NB4 (cell line): Measurements from ENCODE around the gene AMPH.
A peak's percentile ranks its signal among the peaks of the same experiment; 100 is the strongest.

Experiments used
- DNase-seq: peaks from one replicate; pipeline ENCODE4 v3.0.0; 2010; ENCODE audit warnings: low read depth
- H3K4me3 ChIP-seq: one replicate; pipeline ENCODE4 v1.5.1; 2011; ENCODE audit warnings: mild to moderate bottlenecking, low read depth, low read length, moderate library complexity
- CTCF ChIP-seq: IDR thresholded peaks from one replicate; pipeline ENCODE4 v1.5.1; 2012; ENCODE audit warnings: low read depth, low read length
- MAX ChIP-seq: IDR thresholded peaks from 2 replicates; pipeline ENCODE4 v1.6.1; 2011; ENCODE audit warnings: low read depth, low read length
- MYC ChIP-seq: IDR thresholded peaks from 2 replicates; pipeline ENCODE4 v1.6.1; 2011; ENCODE audit warnings: low read depth, low read length
- POLR2A ChIP-seq: IDR thresholded peaks from 2 replicates; pipeline ENCODE4 v1.6.1; 2011; ENCODE audit warnings: mild to moderate bottlenecking; ENCODE audit not compliant: insufficient read length; ENCODE audit errors: extremely low read depth

AMPH gene

GRCh38 chr7:38659931-38660330 is 28.8 kb upstream of the AMPH start:
- no peak overlapping the region for H3K4me3 ChIP-seq
- TF ChIP-seq CTCF: no peak
- TF ChIP-seq MYC: no peak
- no peak for TF ChIP-seq MAX
- no peak for TF ChIP-seq POLR2A
- no peak for DNase-seq

GRCh38 chr7:38658921-38659320 is 27.7 kb upstream of the AMPH start:
- peak; percentile 38 for DNase-seq
- TF ChIP-seq CTCF: no peak
- no peak for TF ChIP-seq POLR2A
- no peak for TF ChIP-seq MAX
- no peak for TF ChIP-seq MYC
- H3K4me3 ChIP-seq: no peak overlapping the region

- peak; percentile 53 for DNase-seq
- no peak overlapping the region for H3K4me3 ChIP-seq
- TF ChIP-seq POLR2A: no peak
- TF ChIP-seq MYC: 0 out of 2 replicates have a peak, but pooled peaks have one; percentile 16
- TF ChIP-seq CTCF: no peak
Observed at GRCh38 chr7:38656968-38657367, 25.8 kb upstream of the AMPH start.

GRCh38 chr7:38655833-38656774 is 24.9 kb upstream of the AMPH start:
- H3K4me3 ChIP-seq: no peak overlapping the region
- TF ChIP-seq MYC (no peak), MAX (no peak), POLR2A (no peak), CTCF (no peak)
- no peak for DNase-seq

GRCh38 chr7:38637957-38638356 is 6.8 kb upstream of the AMPH start:
- DNase-seq: no peak
- TF ChIP-seq POLR2A (no peak), MYC (no peak), CTCF (no peak), MAX (no peak)
- no peak overlapping the region for H3K4me3 ChIP-seq
